Measurements from ENCODE around the gene TRIM47.

TRIM47 gene

DNA sequence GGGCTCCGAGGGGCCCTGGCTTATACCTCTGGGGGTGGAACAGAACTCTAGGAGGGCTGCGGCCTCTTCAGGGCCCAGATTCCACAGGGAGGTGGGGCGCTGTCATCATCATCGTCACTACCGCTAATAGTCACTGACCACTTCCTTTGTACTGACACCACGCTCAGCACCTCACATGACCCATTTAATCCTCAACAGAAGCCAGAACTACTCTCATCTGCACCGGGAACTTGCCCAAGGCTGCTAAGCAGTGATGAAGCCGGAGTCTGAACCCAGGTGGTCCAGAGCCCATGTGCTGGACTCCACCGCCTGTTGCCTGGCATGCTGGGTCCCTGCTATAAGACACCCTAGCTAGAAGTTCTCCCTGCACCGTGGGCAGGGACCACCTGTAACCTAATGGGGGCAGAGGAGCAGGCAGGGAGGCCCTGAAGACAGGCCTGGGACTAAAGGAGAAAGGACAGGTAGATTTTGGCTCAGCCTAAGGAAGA lies 46.2 kb downstream of the TRIM47 start:
- Mint-ChIP-seq H3K27ac (peak overlapping the region; percentile 85), H3K36me3 (ENCODE audit: low read depth) (peaks cover 28% of the 10 kb centered on the region), H3K4me3 (peak overlapping the region; percentile 43), H3K27me3 (ENCODE audit: low read depth) (no peaks in the 10 kb centered on the region), H3K4me1 (ENCODE audit: low read depth) (peaks cover 31% of the 10 kb centered on the region), H3K9me3 (no peaks in the 10 kb centered on the region)

DNA sequence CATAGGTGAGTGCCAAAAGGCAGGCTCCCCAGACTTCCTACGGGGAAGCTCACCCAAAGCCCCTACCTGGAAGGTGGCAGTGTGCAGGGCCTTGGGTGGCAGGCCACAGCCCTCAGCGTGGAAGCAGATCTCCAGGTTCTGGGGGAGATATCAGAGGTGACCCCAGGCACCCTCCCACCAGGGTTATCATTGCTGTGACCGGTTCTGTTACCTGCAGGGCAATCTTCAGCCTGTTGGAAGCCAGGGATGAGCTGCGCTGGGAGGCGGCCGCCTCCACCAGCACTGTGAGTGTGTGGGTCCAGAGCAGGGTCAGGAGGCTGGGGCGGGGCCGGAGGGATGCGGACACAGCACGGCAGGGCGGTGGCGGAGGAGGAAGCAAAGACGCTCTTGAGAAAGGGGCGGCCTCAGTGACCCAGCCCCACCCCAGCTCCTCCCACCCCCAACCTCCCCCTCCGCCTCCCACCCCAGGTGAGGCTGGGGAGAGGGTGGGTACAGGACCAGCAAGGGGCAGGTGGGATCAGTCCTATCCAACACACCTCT lies 47.3 kb downstream of the TRIM47 start:
- Mint-ChIP-seq H3K27me3 (ENCODE audit: low read depth) (no peaks in the 10 kb centered on the region), H3K4me3 (no peak overlapping the region), H3K27ac (no peak overlapping the region), H3K4me1 (ENCODE audit: low read depth) (peaks cover 32% of the 10 kb centered on the region), H3K36me3 (ENCODE audit: low read depth) (peaks cover 32% of the 10 kb centered on the region), H3K9me3 (no peaks in the 10 kb centered on the region)

DNA sequence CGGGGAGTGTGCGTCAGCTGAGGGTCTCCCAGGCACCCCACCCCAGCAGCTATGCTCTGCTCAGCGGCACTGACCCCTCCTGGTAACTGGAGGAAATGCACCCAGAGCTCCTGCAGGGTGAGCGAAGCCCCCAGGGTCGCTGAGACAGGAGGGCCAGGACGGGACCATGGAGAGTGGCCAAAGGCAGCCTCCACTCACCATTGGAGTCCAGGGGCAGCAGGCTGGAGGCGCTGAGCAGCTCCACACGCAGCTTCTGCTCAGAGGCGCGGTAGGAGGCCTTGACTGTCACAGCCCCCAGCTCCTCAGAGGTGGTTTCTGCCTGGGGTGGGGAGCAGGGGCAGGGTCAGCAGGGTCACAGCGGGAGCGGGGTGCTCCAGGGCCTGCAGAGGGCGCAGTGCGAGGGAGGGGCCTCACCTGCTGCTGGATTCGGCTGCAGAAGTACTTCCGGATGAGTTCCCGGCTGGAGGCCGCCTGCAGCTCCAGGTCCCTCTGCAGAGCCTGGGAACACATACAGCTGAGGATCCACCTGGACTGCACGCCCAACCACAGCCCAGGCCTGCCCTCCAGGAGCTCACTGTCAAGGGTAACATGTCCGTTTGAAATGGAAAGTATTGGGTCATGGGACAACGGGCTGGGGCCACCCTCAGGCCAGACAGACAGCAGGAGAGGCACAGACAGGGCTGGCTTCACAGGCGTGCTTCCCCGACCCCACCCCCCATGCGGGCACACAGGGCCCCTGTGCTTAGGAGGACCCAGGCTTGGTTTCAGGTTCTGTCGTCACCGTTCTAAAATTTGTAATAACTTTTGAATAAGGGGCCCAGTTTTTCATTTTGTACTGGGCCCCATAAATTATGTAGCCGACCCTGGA lies 48.0 kb downstream of the TRIM47 start:
- H3K36me3 Mint-ChIP-seq (ENCODE audit: low read depth): peaks cover 34% of the 10 kb centered on the region
- H3K4me1 Mint-ChIP-seq (ENCODE audit: low read depth): peaks cover 32% of the 10 kb centered on the region
- no peaks in the 10 kb centered on the region for H3K9me3 Mint-ChIP-seq
- H3K27ac Mint-ChIP-seq: peak overlapping the region; percentile 26
- no peaks in the 10 kb centered on the region for H3K27me3 Mint-ChIP-seq (ENCODE audit: low read depth)
- H3K4me3 Mint-ChIP-seq: no peak overlapping the region

DNA sequence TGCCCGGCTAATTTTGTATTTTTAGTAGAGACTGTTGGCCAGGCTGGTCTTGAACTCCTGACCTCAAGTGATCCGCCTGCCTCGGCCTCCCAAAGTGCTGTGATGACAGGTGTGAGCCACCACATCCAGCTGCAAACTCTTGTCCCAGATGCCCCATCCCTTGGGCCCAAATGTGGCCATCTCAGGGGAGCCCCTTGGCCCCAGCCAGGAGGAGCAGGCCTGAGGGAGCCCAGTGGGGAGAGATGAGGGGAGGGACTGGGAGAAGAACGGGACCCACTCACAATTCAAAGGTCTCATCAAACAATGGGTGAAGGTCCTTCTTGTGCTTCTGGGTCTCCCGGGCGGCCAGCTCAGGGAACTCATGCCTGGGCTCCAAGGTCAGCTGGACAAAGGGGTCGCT lies 48.6 kb downstream of the TRIM47 start:
- Mint-ChIP-seq H3K4me3 (no peak overlapping the region), H3K27me3 (ENCODE audit: low read depth) (no peaks in the 10 kb centered on the region), H3K9me3 (no peaks in the 10 kb centered on the region), H3K36me3 (ENCODE audit: low read depth) (peaks cover 32% of the 10 kb centered on the region), H3K4me1 (ENCODE audit: low read depth) (peaks cover 29% of the 10 kb centered on the region), H3K27ac (peak overlapping the region; percentile 26)

DNA sequence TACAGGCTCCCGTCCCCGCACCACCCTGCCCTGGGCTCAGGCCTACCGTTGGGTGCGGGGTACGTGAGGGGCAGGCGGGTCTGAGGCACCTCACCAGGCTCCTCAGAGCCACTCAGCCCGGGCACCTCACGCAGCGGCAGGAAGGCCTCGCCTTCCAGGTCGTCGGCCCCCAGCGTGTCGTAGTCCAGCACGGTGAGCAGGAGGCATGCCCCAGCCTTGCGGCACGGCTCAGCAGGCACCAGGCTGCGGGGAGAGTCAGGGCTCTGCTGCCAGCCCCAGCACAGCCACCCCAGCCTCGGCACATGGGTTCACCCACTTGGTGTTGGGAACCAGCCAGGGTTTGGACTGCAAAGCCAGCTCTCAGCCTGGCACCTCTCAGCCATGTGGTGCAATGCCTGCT lies 49.6 kb downstream of the TRIM47 start:
- H3K27ac Mint-ChIP-seq: no peak overlapping the region
- H3K4me3 Mint-ChIP-seq: no peak overlapping the region
- peaks cover 22% of the 10 kb centered on the region for H3K4me1 Mint-ChIP-seq (ENCODE audit: low read depth)
- peaks cover 27% of the 10 kb centered on the region for H3K36me3 Mint-ChIP-seq (ENCODE audit: low read depth)
- H3K9me3 Mint-ChIP-seq: no peaks in the 10 kb centered on the region
- no peaks in the 10 kb centered on the region for H3K27me3 Mint-ChIP-seq (ENCODE audit: low read depth)

DNA sequence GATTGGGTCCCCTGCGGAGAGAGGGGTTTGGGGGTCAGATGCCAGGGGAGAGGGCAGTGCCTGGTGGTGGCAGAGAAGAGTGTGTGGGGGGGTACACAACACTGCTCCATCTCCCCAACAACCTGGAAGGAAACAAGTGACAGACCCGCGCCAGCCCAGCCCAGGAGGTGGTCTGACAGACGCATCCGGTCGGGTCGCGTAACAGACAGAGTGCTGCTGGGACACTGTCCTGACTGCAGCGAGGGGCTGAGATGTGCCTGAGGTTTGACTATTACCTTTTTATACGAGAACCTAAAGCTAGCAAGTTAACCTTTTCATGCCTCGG lies 50.3 kb downstream of the TRIM47 start:
- peaks cover 22% of the 10 kb centered on the region for H3K36me3 Mint-ChIP-seq (ENCODE audit: low read depth)
- H3K4me1 Mint-ChIP-seq (ENCODE audit: low read depth): peaks cover 15% of the 10 kb centered on the region
- no peaks in the 10 kb centered on the region for H3K9me3 Mint-ChIP-seq
- peak overlapping the region; percentile 40 for H3K4me3 Mint-ChIP-seq
- H3K27me3 Mint-ChIP-seq (ENCODE audit: low read depth): no peaks in the 10 kb centered on the region
- peak overlapping the region; percentile 83 for H3K27ac Mint-ChIP-seq

DNA sequence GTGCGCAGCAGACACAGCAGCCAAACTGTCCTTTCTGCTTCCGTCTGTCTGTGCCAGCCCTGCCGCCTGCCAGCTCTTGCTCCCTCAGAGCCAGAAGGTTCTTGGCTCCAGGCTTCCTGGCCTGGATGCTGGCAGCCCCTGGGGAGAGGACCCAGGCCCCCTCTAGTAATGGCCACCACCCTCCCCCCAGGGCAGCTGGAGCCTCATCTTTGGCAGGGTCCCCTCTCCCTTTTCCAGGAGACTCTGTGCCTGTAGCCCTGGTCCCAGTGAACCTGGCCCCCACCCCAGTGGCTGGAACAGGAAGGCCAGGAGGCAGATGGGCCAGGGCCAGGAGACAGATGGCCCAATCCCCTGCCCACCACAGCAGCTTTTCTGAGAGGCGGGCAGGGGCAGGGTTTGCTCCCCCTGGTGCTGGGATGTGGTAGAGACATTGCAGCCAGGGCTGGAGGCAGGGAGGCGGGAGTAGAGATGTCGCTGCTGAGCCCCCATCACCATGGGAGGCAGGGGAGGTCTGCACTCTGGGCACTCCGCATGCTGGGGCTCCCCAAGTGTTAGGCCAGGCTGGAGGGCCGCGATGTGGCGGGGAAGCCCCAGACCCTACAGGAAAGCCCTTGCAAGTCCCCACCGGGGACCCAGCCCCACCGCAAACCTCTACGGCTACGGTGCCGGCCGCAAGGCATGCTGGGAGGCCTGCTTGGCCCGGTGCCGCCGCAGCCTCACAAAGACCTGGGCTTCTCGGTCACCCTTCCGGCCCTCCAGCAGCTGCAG lies 50.9 kb downstream of the TRIM47 start:
- Mint-ChIP-seq H3K4me1 (ENCODE audit: low read depth) (peaks cover 12% of the 10 kb centered on the region), H3K27ac (peak overlapping the region; percentile 83), H3K4me3 (peak overlapping the region; percentile 40), H3K27me3 (ENCODE audit: low read depth) (no peaks in the 10 kb centered on the region), H3K9me3 (no peaks in the 10 kb centered on the region), H3K36me3 (ENCODE audit: low read depth) (peaks cover 20% of the 10 kb centered on the region)

DNA sequence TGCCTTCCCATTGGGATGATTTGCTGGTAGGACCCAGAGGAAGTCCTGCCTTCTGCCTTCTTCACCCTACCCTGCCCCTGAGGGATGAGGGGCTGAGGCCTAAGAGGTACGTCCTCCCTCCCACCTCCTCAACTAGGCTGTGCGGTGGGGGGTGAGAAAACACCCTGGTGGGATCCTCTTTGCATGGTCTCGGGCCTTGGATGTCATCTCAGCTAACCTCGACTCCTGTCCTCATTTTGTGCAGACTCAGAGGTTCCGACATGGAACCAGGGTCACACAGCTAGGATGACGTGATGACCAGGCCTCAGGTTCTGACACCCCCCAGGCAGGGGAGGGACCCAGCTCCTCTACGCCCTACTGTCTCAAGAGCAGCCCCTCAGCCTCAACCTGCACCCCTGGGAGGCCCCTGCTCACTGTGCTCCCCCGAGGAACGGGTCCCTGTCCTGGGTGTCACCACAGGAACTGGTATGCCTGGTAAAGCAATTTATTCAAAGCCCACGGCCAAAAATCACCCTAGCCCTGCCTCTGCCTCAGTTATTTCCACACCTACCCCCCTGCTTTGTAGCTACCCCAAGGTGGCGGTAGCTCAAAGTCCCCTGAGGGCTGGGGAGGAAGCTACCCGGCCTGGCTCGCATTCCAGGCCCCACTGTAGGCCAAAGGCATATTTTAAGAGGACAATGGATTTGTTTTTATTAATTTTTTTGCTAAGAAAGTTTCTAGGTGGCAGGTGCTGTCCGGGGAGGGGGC lies 51.6 kb downstream of the TRIM47 start:
- Mint-ChIP-seq H3K36me3 (ENCODE audit: low read depth) (peaks cover 17% of the 10 kb centered on the region), H3K27ac (no peak overlapping the region), H3K4me3 (no peak overlapping the region), H3K9me3 (no peaks in the 10 kb centered on the region), H3K27me3 (ENCODE audit: low read depth) (no peaks in the 10 kb centered on the region), H3K4me1 (ENCODE audit: low read depth) (peaks cover 12% of the 10 kb centered on the region)

DNA sequence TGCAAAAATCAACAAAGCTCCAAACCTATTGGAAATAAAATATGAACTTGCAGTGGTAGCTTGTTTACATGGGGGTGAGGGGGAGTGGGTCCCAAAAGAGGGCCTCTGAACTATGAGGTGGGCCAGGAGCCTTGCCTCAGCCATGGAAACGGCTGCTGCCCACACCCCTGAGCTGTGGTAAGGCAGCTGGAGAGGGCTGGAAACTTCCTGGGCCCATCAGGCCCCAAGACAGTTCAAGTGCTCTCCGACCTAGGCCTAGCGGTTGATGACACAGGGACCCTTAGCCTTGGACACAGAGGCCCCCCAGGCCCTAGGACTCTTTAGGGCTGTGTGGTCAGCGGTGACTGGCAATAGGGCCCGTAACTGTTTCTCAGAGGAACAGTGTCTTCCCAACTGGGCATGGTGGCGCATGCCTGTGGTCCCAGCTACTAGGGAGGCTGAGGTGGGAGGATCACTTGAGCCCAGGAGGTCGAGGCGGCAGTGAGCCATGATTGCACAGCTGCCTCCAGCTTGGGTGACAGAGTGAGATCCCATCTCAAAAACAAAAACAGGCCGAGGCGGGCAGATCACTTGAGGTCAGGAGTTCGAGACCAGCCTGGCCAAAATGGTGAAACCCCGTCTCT lies 52.5 kb downstream of the TRIM47 start:
- Mint-ChIP-seq H3K4me3 (no peak overlapping the region), H3K27ac (no peak overlapping the region), H3K27me3 (ENCODE audit: low read depth) (no peaks in the 10 kb centered on the region), H3K36me3 (ENCODE audit: low read depth) (peaks cover 21% of the 10 kb centered on the region), H3K9me3 (no peaks in the 10 kb centered on the region), H3K4me1 (ENCODE audit: low read depth) (peaks cover 16% of the 10 kb centered on the region)

DNA sequence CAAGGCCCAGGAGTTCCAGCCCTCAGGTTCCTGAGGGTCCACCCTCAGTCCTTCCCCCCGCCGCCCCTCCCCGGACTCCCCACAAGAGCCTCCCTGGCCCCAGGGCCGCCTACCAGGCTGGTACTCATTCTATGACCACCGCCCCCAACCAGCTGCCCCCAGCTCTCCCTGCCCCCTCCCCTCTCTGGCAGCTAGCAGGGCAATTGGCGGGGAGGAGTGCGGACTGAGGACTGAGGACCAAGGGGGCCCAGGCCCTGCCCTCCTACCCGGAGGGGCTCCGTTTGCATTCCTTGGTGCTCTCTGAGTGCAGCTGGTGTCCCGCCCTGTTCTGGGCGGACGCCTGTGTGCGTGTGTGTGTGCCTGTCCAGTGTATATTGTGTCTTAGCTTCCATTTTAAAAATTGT lies 53.2 kb downstream of the TRIM47 start:
- Mint-ChIP-seq H3K27me3 (ENCODE audit: low read depth) (no peaks in the 10 kb centered on the region), H3K4me3 (no peak overlapping the region), H3K27ac (peak overlapping the region; percentile 15), H3K4me1 (ENCODE audit: low read depth) (peaks cover 16% of the 10 kb centered on the region), H3K9me3 (no peaks in the 10 kb centered on the region), H3K36me3 (ENCODE audit: low read depth) (peaks cover 21% of the 10 kb centered on the region)

DNA sequence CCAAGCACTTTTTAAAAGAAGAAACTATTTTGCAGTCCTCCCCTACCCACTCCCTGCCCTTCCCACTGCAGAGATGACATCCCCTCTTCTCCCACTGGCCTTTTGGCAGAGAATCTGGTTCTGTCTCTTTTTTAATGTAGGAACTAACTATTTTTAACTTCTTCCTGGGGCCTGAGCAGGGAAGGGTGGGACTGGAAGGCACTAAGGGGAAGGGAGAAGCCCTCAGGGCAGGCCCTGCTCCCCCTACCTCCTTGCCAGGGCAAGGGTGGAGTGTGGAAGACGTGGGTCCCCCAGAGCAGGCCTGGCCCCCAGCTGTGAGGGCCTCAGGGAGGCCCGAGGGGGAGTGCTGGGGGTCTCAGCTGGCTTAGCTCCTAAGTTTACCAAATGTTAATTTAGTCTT lies 53.7 kb downstream of the TRIM47 start:
- Mint-ChIP-seq H3K4me1 (ENCODE audit: low read depth) (peaks cover 16% of the 10 kb centered on the region), H3K4me3 (no peak overlapping the region), H3K27ac (no peak overlapping the region), H3K9me3 (no peaks in the 10 kb centered on the region), H3K27me3 (ENCODE audit: low read depth) (no peaks in the 10 kb centered on the region), H3K36me3 (ENCODE audit: low read depth) (peaks cover 18% of the 10 kb centered on the region)
